ENCODE data around the gene PARD6A. TPM values are rescaled to one million over a fixed set of nuclear protein-coding genes. Genes with fewer than 3 reads are reported as not detected.

PARD6A gene
- total and polyA plus RNA-seq, 2 of the 13 experiments (the other 11 are each of a cell fraction or from before 2014, with no cell fraction given): 3.5 to 4.3 TPM

- intact Hi-C loops (cut with micrococcal nuclease; ENCODE audit: unreplicated experiment): no loop called here
- Histone ChIP-seq H3K4me3 (replicated peaks in 1 of 3; ENCODE audit: insufficient read depth in 1 of 3, low read depth in 2 of 3, low read length in 3 of 3) (no peak overlapping the region), H3K36me3 (replicated peaks in 1 of 2; ENCODE audit: control insufficient read depth in 1 of 2, insufficient read depth in 2 of 2, low read length in 2 of 2) (peaks cover 6 to 10% of the 10 kb centered on the region in 2 experiments; a peak in 3 of 5 replicates), H3K27ac (ENCODE audit: extremely low read length, insufficient read depth, low read length) (no peak overlapping the region), H3K4me1 (ENCODE audit: insufficient read depth, low read length) (peaks cover 21% of the 10 kb centered on the region), H3K79me2 (ENCODE audit: insufficient read depth, low read length) (peaks cover 11% of the 10 kb centered on the region), H2AFZ (ENCODE audit: low read length) (no peak overlapping the region), H3K9ac (ENCODE audit: insufficient read depth, low read depth, low read length) (no peak overlapping the region), H4K20me1 (ENCODE audit: insufficient read depth, low read length) (peaks cover 11% of the 10 kb centered on the region), H3K4me2 (ENCODE audit: low read depth, low read length) (no peak overlapping the region), H3K27me3 (ENCODE audit: control insufficient read depth in 1 of 2, insufficient read depth in 2 of 2, low read length in 2 of 2) (peaks cover 0 to 25% of the 10 kb centered on the region in 2 experiments), H3K9me3 (ENCODE audit: low read length) (no peaks in the 10 kb centered on the region)
- no peak for DNase-seq (ENCODE audit: low spot score)
- WGBS (ENCODE audit: low lambda C conversion rate): 94% methylated on average over 8 of the region's 9 CpGs
- BruUV-seq (replicated peaks): no TSS peak
- ATAC-seq: no peak
- POLR2A ChIA-PET: interaction anchor here (1.0 kb wide), 1 partner anchor 94 kb away, joined by 3 read pairs; the partner anchor contains the start of gene CTCF
- CTCF ChIA-PET (ENCODE audit: low intra/inter-chr PET ratio, low total read pairs): no interaction called here
- FAIRE-seq: no peak
- in situ Hi-C loops (cut with HindIII; ENCODE audit: extremely low pct_ligation_motif_present, low pct_unique_long_range_greater_than_20kb): no loop called here
- TF ChIP-seq ZNF614 (CRISPR knock-in tag; IDR thresholded peaks at IDR 0.05; ENCODE audit: borderline replicate concordance) (no peak), POLR2G (IDR thresholded peaks at IDR 0.05; ENCODE audit: low read depth, low read length) (0 out of 2 replicates have a peak, but pooled peaks have one; percentile 19), AGO2 (optimal IDR thresholded peaks at IDR 0.05; ENCODE audit: low read depth, low read length) (peak; percentile 79)
These were observed 4.3 kb upstream of the PARD6A start for GRCh38 chr16:67656344-67657016.

GRCh38 chr16:67657017-67657608 is 3.6 kb upstream of the PARD6A start:
- intact Hi-C loops (cut with micrococcal nuclease; ENCODE audit: unreplicated experiment): no loop called here
- Histone ChIP-seq H3K27me3 (ENCODE audit: control insufficient read depth in 1 of 2, insufficient read depth in 2 of 2, low read length in 2 of 2) (peaks cover 0 to 19% of the 10 kb centered on the region in 2 experiments), H3K79me2 (ENCODE audit: insufficient read depth, low read length) (peaks cover 11% of the 10 kb centered on the region), H3K9ac (ENCODE audit: insufficient read depth, low read depth, low read length) (no peak overlapping the region), H3K4me3 (replicated peaks in 1 of 3; ENCODE audit: insufficient read depth in 1 of 3, low read depth in 2 of 3, low read length in 3 of 3) (no peak overlapping the region), H3K27ac (ENCODE audit: extremely low read length, insufficient read depth, low read length) (no peak overlapping the region), H3K36me3 (replicated peaks in 1 of 2; ENCODE audit: control insufficient read depth in 1 of 2, insufficient read depth in 2 of 2, low read length in 2 of 2) (peaks cover 6 to 10% of the 10 kb centered on the region in 2 experiments; a peak in 3 of 5 replicates), H3K4me2 (ENCODE audit: low read depth, low read length) (no peak overlapping the region), H3K9me3 (ENCODE audit: low read length) (no peaks in the 10 kb centered on the region), H4K20me1 (ENCODE audit: insufficient read depth, low read length) (peaks cover 6% of the 10 kb centered on the region), H2AFZ (ENCODE audit: low read length) (no peak overlapping the region), H3K4me1 (ENCODE audit: insufficient read depth, low read length) (peaks cover 21% of the 10 kb centered on the region)
- FAIRE-seq (no peak), DNase-seq (ENCODE audit: low spot score) (no peak), ATAC-seq (no peak)
- in situ Hi-C loops (cut with HindIII; ENCODE audit: extremely low pct_ligation_motif_present, low pct_unique_long_range_greater_than_20kb): no loop called here
- POLR2A ChIA-PET: no interaction called here
- WGBS (ENCODE audit: low lambda C conversion rate): 95% methylated on average over 16 of the region's 16 CpGs
- no TSS peak for BruUV-seq (replicated peaks)
- CTCF ChIA-PET (ENCODE audit: low intra/inter-chr PET ratio, low total read pairs): no interaction called here
- no peak for TF ChIP-seq REL (CRISPR knock-in tag; conservative IDR thresholded peaks at IDR 0.05)
- no peak for TF ChIP-seq JUN (CRISPR knock-in tag; IDR thresholded peaks at IDR 0.05)
- TF ChIP-seq HNF4A (CRISPR knock-in tag; IDR thresholded peaks at IDR 0.05): no peak
- no peak for TF ChIP-seq HOXA9 (CRISPR knock-in tag; IDR thresholded peaks at IDR 0.05; ENCODE audit: borderline replicate concordance)
- TF ChIP-seq, protein P1, sequence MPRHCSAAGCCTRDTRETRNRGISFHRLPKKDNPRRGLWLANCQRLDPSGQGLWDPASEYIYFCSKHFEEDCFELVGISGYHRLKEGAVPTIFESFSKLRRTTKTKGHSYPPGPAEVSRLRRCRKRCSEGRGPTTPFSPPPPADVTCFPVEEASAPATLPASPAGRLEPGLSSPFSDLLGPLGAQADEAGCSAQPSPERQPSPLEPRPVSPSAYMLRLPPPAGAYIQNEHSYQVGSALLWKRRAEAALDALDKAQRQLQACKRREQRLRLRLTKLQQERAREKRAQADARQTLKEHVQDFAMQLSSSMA (CRISPR knock-in tag; IDR thresholded peaks at IDR 0.05): no peak
- TF ChIP-seq, protein P2, sequence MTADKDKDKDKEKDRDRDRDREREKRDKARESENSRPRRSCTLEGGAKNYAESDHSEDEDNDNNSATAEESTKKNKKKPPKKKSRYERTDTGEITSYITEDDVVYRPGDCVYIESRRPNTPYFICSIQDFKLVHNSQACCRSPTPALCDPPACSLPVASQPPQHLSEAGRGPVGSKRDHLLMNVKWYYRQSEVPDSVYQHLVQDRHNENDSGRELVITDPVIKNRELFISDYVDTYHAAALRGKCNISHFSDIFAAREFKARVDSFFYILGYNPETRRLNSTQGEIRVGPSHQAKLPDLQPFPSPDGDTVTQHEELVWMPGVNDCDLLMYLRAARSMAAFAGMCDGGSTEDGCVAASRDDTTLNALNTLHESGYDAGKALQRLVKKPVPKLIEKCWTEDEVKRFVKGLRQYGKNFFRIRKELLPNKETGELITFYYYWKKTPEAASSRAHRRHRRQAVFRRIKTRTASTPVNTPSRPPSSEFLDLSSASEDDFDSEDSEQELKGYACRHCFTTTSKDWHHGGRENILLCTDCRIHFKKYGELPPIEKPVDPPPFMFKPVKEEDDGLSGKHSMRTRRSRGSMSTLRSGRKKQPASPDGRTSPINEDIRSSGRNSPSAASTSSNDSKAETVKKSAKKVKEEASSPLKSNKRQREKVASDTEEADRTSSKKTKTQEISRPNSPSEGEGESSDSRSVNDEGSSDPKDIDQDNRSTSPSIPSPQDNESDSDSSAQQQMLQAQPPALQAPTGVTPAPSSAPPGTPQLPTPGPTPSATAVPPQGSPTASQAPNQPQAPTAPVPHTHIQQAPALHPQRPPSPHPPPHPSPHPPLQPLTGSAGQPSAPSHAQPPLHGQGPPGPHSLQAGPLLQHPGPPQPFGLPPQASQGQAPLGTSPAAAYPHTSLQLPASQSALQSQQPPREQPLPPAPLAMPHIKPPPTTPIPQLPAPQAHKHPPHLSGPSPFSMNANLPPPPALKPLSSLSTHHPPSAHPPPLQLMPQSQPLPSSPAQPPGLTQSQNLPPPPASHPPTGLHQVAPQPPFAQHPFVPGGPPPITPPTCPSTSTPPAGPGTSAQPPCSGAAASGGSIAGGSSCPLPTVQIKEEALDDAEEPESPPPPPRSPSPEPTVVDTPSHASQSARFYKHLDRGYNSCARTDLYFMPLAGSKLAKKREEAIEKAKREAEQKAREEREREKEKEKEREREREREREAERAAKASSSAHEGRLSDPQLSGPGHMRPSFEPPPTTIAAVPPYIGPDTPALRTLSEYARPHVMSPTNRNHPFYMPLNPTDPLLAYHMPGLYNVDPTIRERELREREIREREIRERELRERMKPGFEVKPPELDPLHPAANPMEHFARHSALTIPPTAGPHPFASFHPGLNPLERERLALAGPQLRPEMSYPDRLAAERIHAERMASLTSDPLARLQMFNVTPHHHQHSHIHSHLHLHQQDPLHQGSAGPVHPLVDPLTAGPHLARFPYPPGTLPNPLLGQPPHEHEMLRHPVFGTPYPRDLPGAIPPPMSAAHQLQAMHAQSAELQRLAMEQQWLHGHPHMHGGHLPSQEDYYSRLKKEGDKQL (CRISPR knock-in tag; IDR thresholded peaks at IDR 0.05; ENCODE audit: low read depth): no peak
- no peak for TF ChIP-seq PAWR (CRISPR knock-in tag; IDR thresholded peaks at IDR 0.05; ENCODE audit: borderline replicate concordance)
- no peak for TF ChIP-seq ZFP62 (CRISPR knock-in tag; IDR thresholded peaks at IDR 0.05)

All from HepG2 (cell line).